SH-SY5Y (cell line): ENCODE data around the gene ASB1.

ENCODE experiments used
- GATA2 ChIP-seq: IDR thresholded peaks from 2 replicates; pipeline ENCODE4 v1.6.1; 2011; ENCODE audit warnings: mild to moderate bottlenecking, low read depth, low read length
- GATA3 ChIP-seq: IDR thresholded peaks from 2 replicates; pipeline ENCODE4 v1.6.1; 2011; ENCODE audit warnings: low read depth, mild to moderate bottlenecking, low read length, moderate library complexity

Gene ASB1

GRCh38 chr2:238412067-238412767 is 14.5 kb upstream of the ASB1 start:
- no peak for TF ChIP-seq GATA3

GRCh38 chr2:238413368-238413767 is 13.4 kb upstream of the ASB1 start:
- TF ChIP-seq GATA3 (no peak), GATA2 (no peak)

GRCh38 chr2:238415036-238415764 is 11.5 kb upstream of the ASB1 start:
- TF ChIP-seq GATA3 (no peak), GATA2 (no peak)

GRCh38 chr2:238415893-238416292 is 10.8 kb upstream of the ASB1 start:
- TF ChIP-seq GATA3 (no peak), GATA2 (no peak)

GRCh38 chr2:238418196-238418998 is 8.3 kb upstream of the ASB1 start:
- TF ChIP-seq GATA2 (no peak), GATA3 (no peak)

GRCh38 chr2:238418999-238419546 is 7.7 kb upstream of the ASB1 start:
- TF ChIP-seq GATA2 (no peak), GATA3 (no peak)

GRCh38 chr2:238420442-238420841 is 6.3 kb upstream of the ASB1 start:
- TF ChIP-seq GATA3 (no peak), GATA2 (no peak)

- TF ChIP-seq GATA3 (no peak), GATA2 (no peak)
Measured at GRCh38 chr2:238420878-238421694, 5.6 kb upstream of the ASB1 start.

GRCh38 chr2:238421695-238422035 is 5.1 kb upstream of the ASB1 start:
- TF ChIP-seq GATA2 (no peak), GATA3 (no peak)

GRCh38 chr2:238422285-238422684 is 4.4 kb upstream of the ASB1 start:
- TF ChIP-seq GATA2 = no peak
- no peak for TF ChIP-seq GATA3

GRCh38 chr2:238422940-238423339 is 3.8 kb upstream of the ASB1 start:
- TF ChIP-seq GATA3 (no peak), GATA2 (no peak)

- no peak for TF ChIP-seq GATA3
- TF ChIP-seq GATA2 = no peak
Measured at GRCh38 chr2:238423561-238424312, 3.0 kb upstream of the ASB1 start.

- TF ChIP-seq GATA3 = no peak
Measured at GRCh38 chr2:238424313-238424700, 2.4 kb upstream of the ASB1 start.
